K562 (cell line): Measurements from ENCODE around the gene UNC13A. TPM values are rescaled to one million over a fixed set of nuclear protein-coding genes. Genes with fewer than 3 reads are reported as not detected.

Source experiments
- ARID1B ChIP-seq: fragments of 450-650 bp; IDR thresholded peaks from 2 replicates; pipeline ENCODE4 v1.6.1; 2016; ENCODE audit warnings: antibody characterized with exemption, mild to moderate bottlenecking, inconsistent platforms
- BCLAF1 ChIP-seq, 2 experiments: fragments of 450-650 bp in 1 of 2; IDR thresholded peaks; 2 replicates each; pipeline ENCODE4 v1.6.1; 2011 to 2017; ENCODE audit warnings: low read depth in 2 of 2, antibody characterized with exemption in 1 of 2, borderline replicate concordance in 1 of 2, low read length in 1 of 2, mild to moderate bottlenecking in 1 of 2, mixed read lengths in 1 of 2; ENCODE audit not compliant: control insufficient read depth in 1 of 2
- CHD1 ChIP-seq: fragments of 200-600 bp; sonication (generic); IDR thresholded peaks from one replicate; pipeline ENCODE4 v1.6.1; 2012; ENCODE audit warnings: mild to moderate bottlenecking, moderate library complexity, low read length, inconsistent platforms
- CSDE1 ChIP-seq, 2 experiments: fragments of 450-650 bp; IDR thresholded peaks; 2 replicates each; pipeline ENCODE4 v1.6.1; 2016; ENCODE audit warnings: mild to moderate bottlenecking in 1 of 2
- EGR1 ChIP-seq: fragments of 450-650 bp; conservative IDR thresholded peaks from 2 replicates; pipeline ENCODE4 v1.6.1; 2017; ENCODE audit warnings: mild to moderate bottlenecking
- EWSR1 ChIP-seq: fragments of 450-650 bp; IDR thresholded peaks from 2 replicates; pipeline ENCODE4 v1.6.1; 2018; ENCODE audit warnings: borderline replicate concordance, mild to moderate bottlenecking, low read depth, moderate library complexity; ENCODE audit not compliant: partially characterized antibody
- FOXA3 ChIP-seq, 2 experiments: fragments of 450-650 bp in 1 of 2; sonication (generic) in 1 of 2; formaldehyde crosslinking; IDR thresholded peaks in 1 of 2; conservative IDR thresholded peaks in 1 of 2; 2 replicates each; pipeline versions ENCODE4 v1.4.0 to v1.8.0; 2020 to 2022; ENCODE audit warnings: mild to moderate bottlenecking in 2 of 2, missing genetic modification reagents in 1 of 2
- HNRNPL ChIP-seq: fragments of 200-400 bp; formaldehyde crosslinking; IDR thresholded peaks from 2 replicates; pipeline ENCODE4 v1.6.1; 2017; ENCODE audit warnings: low read depth, mild to moderate bottlenecking, low read length
- HOXB6 ChIP-seq: fragments of 250-450 bp; sonication (Bioruptor Pico); IDR thresholded peaks from 2 replicates; pipeline ENCODE4 v1.5.1; 2022; ENCODE audit warnings: mild to moderate bottlenecking, borderline replicate concordance
- SIRT6 ChIP-seq: IDR thresholded peaks from one replicate; pipeline ENCODE4 v1.6.1; 2012; ENCODE audit warnings: low read depth, mild to moderate bottlenecking, control low read depth, inconsistent platforms, low read length, moderate library complexity
- SMARCA4 ChIP-seq: fragments of 450-650 bp; IDR thresholded peaks from 2 replicates; pipeline ENCODE4 v1.6.1; 2016
- SUPT5H ChIP-seq: fragments of 450-650 bp; IDR thresholded peaks from 2 replicates; pipeline ENCODE4 v1.6.1; 2016
- VEZF1 ChIP-seq: fragments of 200-800 bp; sonication (Bioruptor generic); IDR thresholded peaks from 2 replicates; pipeline ENCODE4 v1.6.1; 2017; ENCODE audit warnings: missing genetic modification characterization, missing compliant biosample characterization
- ZEB2 ChIP-seq: fragments of 450-650 bp; IDR thresholded peaks from 2 replicates; pipeline ENCODE4 v1.6.1; 2016
- ZNF3 ChIP-seq: fragments of 250-450 bp; sonication (Bioruptor Pico); IDR thresholded peaks from 2 replicates; pipeline ENCODE4 v1.5.0; 2021; ENCODE audit warnings: mild to moderate bottlenecking, moderate library complexity
- ZNF395 ChIP-seq: fragments of 200-800 bp; sonication (Bioruptor generic); IDR thresholded peaks from 2 replicates; pipeline ENCODE4 v1.6.1; 2017; ENCODE audit warnings: missing genetic modification characterization, missing compliant biosample characterization
- ZNF444 ChIP-seq: fragments of 250-450 bp; sonication (Bioruptor Pico); IDR thresholded peaks from 2 replicates; pipeline ENCODE4 v1.4.0; 2020; ENCODE audit warnings: mild to moderate bottlenecking, moderate library complexity
- ZNF699 ChIP-seq: fragments of 250-450 bp; sonication (Bioruptor Pico); IDR thresholded peaks from 2 replicates; pipeline ENCODE4 v1.8.0; 2021; ENCODE audit warnings: mild to moderate bottlenecking, moderate library complexity; ENCODE audit not compliant: insufficient replicate concordance
- ZNF740 ChIP-seq, 3 experiments: fragments of 200-800 bp in 1 of 3; sonication (Bioruptor generic) in 1 of 3; sonication (generic) in 1 of 3; formaldehyde crosslinking in 1 of 3; IDR thresholded peaks; 2 replicates each; pipeline versions ENCODE4 v1.6.1 to v1.8.0; 2016 to 2022; ENCODE audit warnings: mild to moderate bottlenecking in 2 of 3, missing compliant biosample characterization in 2 of 3, missing genetic modification characterization in 2 of 3, missing genetic modification reagents in 1 of 3
- ZNF77 ChIP-seq: fragments of 250-450 bp; sonication (Bioruptor Pico); IDR thresholded peaks from 2 replicates; pipeline ENCODE4 v1.5.0; 2020
- ZNF830 ChIP-seq: fragments of 250-450 bp; sonication (Bioruptor Pico); IDR thresholded peaks from 2 replicates; pipeline ENCODE4 v1.5.0; 2021; ENCODE audit warnings: mild to moderate bottlenecking
- polyA plus RNA-seq, 8 experiments: library from polyadenylated mRNA; depleted of rRNA in 4 of 8; stranded (reverse) in 5 of 8; unstranded in 3 of 8; fragments of >200 nt; fragmentation: Nextera tagmentation in 2 of 8; fragmentation: Illumina TruSeq in 1 of 8; extraction: Ambion mirVana in 2 of 8; extraction: Trizol in 1 of 8; gene quantifications; 2 replicates each; pipeline versions ENCODE4 v1.2.1 to v1.2.3, GENCODE V29; 2011 to 2014; ENCODE audit warnings: inconsistent platforms in 1 of 8, missing spikeins in 1 of 8
- total RNA-seq, 7 experiments: library from RNA; depleted of rRNA in 6 of 7; stranded (reverse); fragments of >200 nt in 6 of 7; fragmentation: Illumina TruSeq in 2 of 7; extraction: Trizol in 2 of 7; gene quantifications; 2 replicates each; pipeline versions ENCODE4 v1.2.1 to v1.2.3, GENCODE V29; 2011 to 2021; ENCODE audit warnings: low replicate concordance in 1 of 7

Gene UNC13A
- total and polyA plus RNA-seq, 9 of the 15 experiments (the other 6 are each of a cell fraction or from before 2014, with no cell fraction given), result 0.03 to 1.0 (median 0.25) TPM

- TF ChIP-seq EWSR1 (no peak), ZNF830 (no peak), CSDE1 (IDR thresholded peaks at IDR 0.05) (no peak), CHD1 (no peak), FOXA3 (CRISPR knock-in tag; conservative IDR thresholded peaks at IDR 0.05 in 1 of 2, IDR thresholded peaks at IDR 0.05 in 1 of 2) (no peak), EGR1 (peak; percentile 38; the same call in 1 of the 2 replicates), ZNF699 (CRISPR knock-in tag) (no peak), ZEB2 (peak; percentile 54; the same call in 1 of the 2 replicates), ZNF77 (CRISPR knock-in tag) (no peak), SMARCA4 (0 out of 2 replicates have a peak, but pooled peaks have one; percentile 16), ZNF3 (CRISPR knock-in tag) (no peak), VEZF1 (CRISPR knock-in tag) (peak; percentile 53), BCLAF1 (IDR thresholded peaks at IDR 0.05; ENCODE audit: borderline replicate concordance in 1 of 2, control insufficient read depth in 1 of 2, low read depth in 2 of 2, low read length in 1 of 2) (no peak), ZNF395 (no peak), SIRT6 (no peak), HNRNPL (peak; percentile 59; the same call in 1 of the 2 replicates), HOXB6 (no peak), ZNF740 (CRISPR knock-in tag; IDR thresholded peaks at IDR 0.05) (no peak), ZNF740 (tag; IDR thresholded peaks at IDR 0.05) (no peak), ARID1B (no peak), ZNF444 (CRISPR knock-in tag) (no peak), SUPT5H (no peak)
Observed at GRCh38 chr19:17719730-17720400, 31.7 kb upstream of the UNC13A start (continued).
